GM18870 (cell line): ENCODE measurements around the gene AGA.

Experiments
- ATAC-seq: cut with Tn5 transposase; IDR thresholded peaks from one replicate; pipeline ENCODE4 v1.9.1; 2021; ENCODE audit warnings: moderate library complexity; ENCODE audit not compliant: unreplicated experiment

Gene AGA

GRCh38 chr4:177391953-177392352 lies 50.3 kb downstream of the AGA start:
- no peak for ATAC-seq

- no peak for ATAC-seq
Observed at GRCh38 chr4:177391287-177391686, 51.0 kb downstream of the AGA start.

GRCh38 chr4:177386278-177386815 lies 55.9 kb downstream of the AGA start:
- ATAC-seq, result no peak

GRCh38 chr4:177385576-177386277 lies 56.5 kb downstream of the AGA start:
- ATAC-seq, result no peak

- ATAC-seq, result no peak
Observed at GRCh38 chr4:177384856-177385397, 57.3 kb downstream of the AGA start.

- ATAC-seq, result no peak
Observed at GRCh38 chr4:177381762-177382310, 60.4 kb downstream of the AGA start.
